Measurements from ENCODE around the gene BACH2.

- no peak for TF ChIP-seq EZH2phosphoT487 (IDR thresholded peaks at IDR 0.05; ENCODE audit: insufficient read depth, low read depth)
- no peak for TF ChIP-seq EZH2 (IDR thresholded peaks at IDR 0.05; ENCODE audit: insufficient read depth, poor library complexity, severe bottlenecking)
These were observed 234.6 kb downstream of the BACH2 start for GRCh38 chr6:90062051-90062450.

Measured in GM23248 (cell line).